Transverse colon (tissue), 4 donors: ENCODE measurements around the gene TULP4. TPM values are rescaled to one million over a fixed set of nuclear protein-coding genes. Genes with fewer than 3 reads are reported as not detected.
"Not testable (repeated sequence)": the region's sequence is repeated elsewhere in the genome, so short reads cannot be mapped to it uniquely, and the experiment has no call there.

Experiments used
- DNase-seq: peaks from one replicate; pipeline ENCODE4 v3.0.0-alpha.2; 2019
- H3K27ac ChIP-seq, 4 donors: fragments of 200-600 bp; sonication (generic); 2 replicates each; pipeline ENCODE4 v1.5.1; 2016 to 2018; ENCODE audit warnings: inconsistent platforms in 4 of 4
- H3K27me3 ChIP-seq: fragments of 200-600 bp; sonication (generic); 2 replicates; pipeline ENCODE4 v1.5.1; 2017; ENCODE audit warnings: inconsistent platforms
- H3K36me3 ChIP-seq, 4 donors: fragments of 200-600 bp; sonication (generic); 2 replicates each; pipeline ENCODE4 v1.5.1; 2017 to 2019; ENCODE audit warnings: inconsistent platforms in 4 of 4
- H3K4me1 ChIP-seq, 4 donors: fragments of 200-600 bp; sonication (generic); 2 replicates each; pipeline ENCODE4 v1.5.1; 2017 to 2020; ENCODE audit warnings: inconsistent platforms in 4 of 4
- H3K4me3 ChIP-seq, 4 donors: fragments of 200-600 bp; sonication (generic); 1 replicate in 1 of 4; 2 replicates in 3 of 4; pipeline versions ENCODE4 v1.5.1 to v1.6.1; 2017 to 2019; ENCODE audit warnings: inconsistent platforms in 4 of 4
- H3K9me3 ChIP-seq, 2 donors: fragments of 200-600 bp; sonication (generic); 2 replicates each; pipeline ENCODE4 v1.5.1; 2017 to 2019; ENCODE audit warnings: inconsistent platforms in 2 of 2
- EP300 ChIP-seq: sonication (generic); formaldehyde crosslinking; IDR thresholded peaks from one replicate; pipeline ENCODE4 v1.6.1; 2017; ENCODE audit warnings: antibody characterized with exemption, low read depth
- POLR2A ChIP-seq: fragments of 450-650 bp; IDR thresholded peaks from one replicate; pipeline ENCODE4 v1.6.1; 2016; ENCODE audit warnings: antibody characterized with exemption, mild to moderate bottlenecking, moderate library complexity
- POLR2AphosphoS5 ChIP-seq, 3 donors: sonication (generic); formaldehyde crosslinking; IDR thresholded peaks; one replicate each; pipeline ENCODE4 v1.6.1; 2016; ENCODE audit warnings: antibody characterized with exemption in 3 of 3
- WGBS, 2 donors: methylation state at CpG; one replicate each; pipeline ENCODE4 v1.1.5; 2018; ENCODE audit warnings: low coverage in 1 of 2; 5-methylcytosine and 5-hydroxymethylcytosine counted together
- in situ Hi-C, 4 donors: fragments of 200-750 bp; cut with MboI; loops; one replicate each; pipeline versions ENCODE4 v1.15.0 to v1.15.1; 2017; ENCODE audit warnings: low sequenced_read_pairs in 3 of 4, low pct_ligation_motif_present in 1 of 4, low pct_unique_long_range_greater_than_20kb in 1 of 4
- intact Hi-C: fragments of 100-400 bp; cut with DNase I; formaldehyde crosslinking; loops from one replicate; pipeline ENCODE4 v1.15.1; 2023; ENCODE audit warnings: low total_unique reads
- total RNA-seq, 4 donors: library from RNA; depleted of rRNA; stranded (reverse); fragments of >200 nt; gene quantifications; one replicate each; pipeline ENCODE4 v1.1.0, GENCODE V29; 2016
- TF ChIP-seq, protein P1 (sequence below), 5 experiments: fragments of 200-600 bp in 3 of 5; fragments of 450-650 bp in 2 of 5; sonication (generic) in 3 of 5; IDR thresholded peaks; 1 replicate in 2 of 5; 2 replicates in 3 of 5; pipeline ENCODE4 v1.5.1; 2016 to 2017; ENCODE audit warnings: antibody characterized with exemption in 5 of 5, inconsistent platforms in 3 of 5, mild to moderate bottlenecking in 2 of 5, moderate library complexity in 1 of 5

The TULP4 gene
- total RNA-seq, 4 donors from 2014 or later: 53.9 to 138 (median 95.1) TPM

DNA sequence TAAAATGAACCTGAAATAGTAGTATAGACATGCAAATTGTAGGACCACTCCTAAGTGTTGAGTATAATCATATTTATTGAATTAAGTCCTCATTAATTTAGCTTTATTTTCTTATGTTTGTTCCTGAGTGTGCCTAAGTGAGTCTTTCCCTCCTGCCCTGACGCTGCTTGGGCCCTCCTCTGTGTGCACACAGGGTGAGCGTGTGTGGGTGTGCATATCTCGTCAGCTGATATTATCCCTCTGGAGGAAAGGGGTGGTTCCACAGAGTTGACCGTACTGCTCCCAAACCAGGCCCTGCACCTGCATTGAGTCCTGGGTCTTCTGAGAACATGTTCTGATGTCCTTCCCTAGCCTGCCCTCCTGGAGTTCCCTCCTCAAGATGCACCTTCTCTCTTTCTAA lies 28.0 kb downstream of the TULP4 start:
- WGBS, 2 donors: 85% methylated on average over 4 of the region's 4 CpGs; no CpG with 5 or more reads in 1 of the 2 donors
- Histone ChIP-seq H3K27me3 (no peaks in the 10 kb centered on the region), H3K4me1 (peaks cover 0 to 14% (median 6%) of the 10 kb centered on the region in 4 donors), H3K36me3 (no peaks in the 10 kb centered on the region), H3K27ac (no peak overlapping the region), H3K9me3 (no peaks in the 10 kb centered on the region), H3K4me3 (no peak overlapping the region)
- intact Hi-C loops (no loop called here), in situ Hi-C loops (no loop called here)
- TF ChIP-seq EP300: no peak
- no peak for DNase-seq

DNA sequence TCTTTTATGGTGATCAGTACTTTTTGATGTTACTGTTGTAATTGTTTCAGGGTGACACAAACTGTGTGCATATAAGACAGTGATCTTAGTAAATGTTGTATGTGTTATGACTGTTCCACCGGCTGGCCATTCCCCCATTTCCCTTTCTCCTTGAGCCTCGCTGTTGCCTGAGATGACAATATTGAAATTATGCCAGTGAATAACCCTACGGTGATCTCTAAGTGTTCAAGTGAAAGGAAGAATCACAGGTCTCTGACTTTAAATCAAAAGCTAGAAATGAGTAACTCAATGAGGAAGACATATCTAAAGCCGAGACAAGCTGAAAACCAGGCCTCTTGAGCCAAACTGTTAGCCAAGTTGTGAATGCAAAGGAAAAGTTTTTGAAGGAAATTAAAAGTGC lies 32.3 kb downstream of the TULP4 start:
- Histone ChIP-seq H3K4me1 (peaks cover 0 to 7% (median 3%) of the 10 kb centered on the region in 4 donors), H3K27me3 (no peaks in the 10 kb centered on the region), H3K4me3 (no peak overlapping the region), H3K9me3 (peaks cover 0 to 3% of the 10 kb centered on the region in 2 donors), H3K27ac (no peak overlapping the region), H3K36me3 (no peaks in the 10 kb centered on the region)
- no peak for DNase-seq
- TF ChIP-seq, protein P1, sequence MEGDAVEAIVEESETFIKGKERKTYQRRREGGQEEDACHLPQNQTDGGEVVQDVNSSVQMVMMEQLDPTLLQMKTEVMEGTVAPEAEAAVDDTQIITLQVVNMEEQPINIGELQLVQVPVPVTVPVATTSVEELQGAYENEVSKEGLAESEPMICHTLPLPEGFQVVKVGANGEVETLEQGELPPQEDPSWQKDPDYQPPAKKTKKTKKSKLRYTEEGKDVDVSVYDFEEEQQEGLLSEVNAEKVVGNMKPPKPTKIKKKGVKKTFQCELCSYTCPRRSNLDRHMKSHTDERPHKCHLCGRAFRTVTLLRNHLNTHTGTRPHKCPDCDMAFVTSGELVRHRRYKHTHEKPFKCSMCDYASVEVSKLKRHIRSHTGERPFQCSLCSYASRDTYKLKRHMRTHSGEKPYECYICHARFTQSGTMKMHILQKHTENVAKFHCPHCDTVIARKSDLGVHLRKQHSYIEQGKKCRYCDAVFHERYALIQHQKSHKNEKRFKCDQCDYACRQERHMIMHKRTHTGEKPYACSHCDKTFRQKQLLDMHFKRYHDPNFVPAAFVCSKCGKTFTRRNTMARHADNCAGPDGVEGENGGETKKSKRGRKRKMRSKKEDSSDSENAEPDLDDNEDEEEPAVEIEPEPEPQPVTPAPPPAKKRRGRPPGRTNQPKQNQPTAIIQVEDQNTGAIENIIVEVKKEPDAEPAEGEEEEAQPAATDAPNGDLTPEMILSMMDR (IDR thresholded peaks at IDR 0.05): no peak
- intact Hi-C loops (no loop called here), in situ Hi-C loops (no loop called here)
- WGBS, 2 donors: 60 to 92% methylated on average over 3 to 4 of the region's 4 CpGs

DNA sequence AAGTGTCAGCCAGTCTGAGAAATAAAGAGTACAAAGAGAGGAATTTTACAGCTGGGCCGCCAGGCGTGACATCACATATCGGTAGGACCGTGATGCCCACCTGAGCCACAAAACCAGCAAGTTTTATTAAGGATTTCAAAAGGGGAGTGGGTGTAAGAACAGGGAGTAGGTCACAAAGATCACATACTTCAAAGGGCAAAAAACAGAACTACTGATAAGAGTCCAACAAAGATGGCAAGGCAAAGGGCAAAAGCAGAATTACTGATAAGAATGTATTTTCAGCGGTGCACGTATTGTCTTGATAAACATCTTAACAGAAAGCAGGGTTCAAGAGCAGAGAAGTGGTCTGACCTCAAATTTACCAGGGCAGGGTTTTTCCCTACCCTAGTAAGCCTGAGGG lies 33.2 kb downstream of the TULP4 start:
- H3K4me1 ChIP-seq, H3K27me3 ChIP-seq, DNase-seq, H3K4me3 ChIP-seq, H3K9me3 ChIP-seq, H3K27ac ChIP-seq, in situ Hi-C loops, H3K36me3 ChIP-seq: not testable (repeated sequence)
- WGBS, 2 donors: 95 to 99% methylated on average over 6 of the region's 6 CpGs
- intact Hi-C loops: loop anchor here (5.0 kb wide), 1 partner anchor 38 kb away; no protein-coding TSS in a partner anchor

DNA sequence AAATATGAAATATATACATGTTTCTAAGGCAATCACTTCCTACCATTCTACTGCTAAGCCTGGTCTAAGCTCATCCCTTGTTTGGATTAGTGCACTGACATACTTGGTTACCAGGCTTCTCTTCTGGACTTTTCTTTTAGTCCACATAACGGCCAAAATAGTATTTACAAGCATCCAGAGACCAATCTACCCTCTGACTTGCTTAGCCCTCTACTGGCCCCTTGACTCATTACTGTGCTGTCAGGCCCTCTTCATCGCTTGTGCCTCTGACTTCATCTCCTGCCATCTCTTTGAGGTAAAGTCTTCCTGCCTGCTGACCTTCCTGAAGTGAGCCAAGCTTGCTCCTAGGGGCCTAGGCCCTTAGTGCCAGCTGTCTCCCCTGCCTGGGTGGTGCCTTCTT lies 35.1 kb downstream of the TULP4 start:
- Histone ChIP-seq H3K27ac (no peak overlapping the region), H3K27me3 (no peaks in the 10 kb centered on the region), H3K36me3 (no peaks in the 10 kb centered on the region), H3K4me3 (no peak overlapping the region), H3K4me1 (no peaks in the 10 kb centered on the region), H3K9me3 (peaks cover 0 to 3% of the 10 kb centered on the region in 2 donors)
- intact Hi-C loops (loop anchor here (5.0 kb wide), 1 partner anchor 40 kb away; no protein-coding TSS in a partner anchor), in situ Hi-C loops (no loop called here)
- 100% methylated on average over 1 to 2 of the region's 2 CpGs for WGBS, 2 donors
- TF ChIP-seq, protein P1 (IDR thresholded peaks at IDR 0.05): no peak
- no peak for TF ChIP-seq EP300
- no peak for TF ChIP-seq POLR2AphosphoS5 (IDR thresholded peaks at IDR 0.05)
- no peak for TF ChIP-seq POLR2A
- no peak for DNase-seq

DNA sequence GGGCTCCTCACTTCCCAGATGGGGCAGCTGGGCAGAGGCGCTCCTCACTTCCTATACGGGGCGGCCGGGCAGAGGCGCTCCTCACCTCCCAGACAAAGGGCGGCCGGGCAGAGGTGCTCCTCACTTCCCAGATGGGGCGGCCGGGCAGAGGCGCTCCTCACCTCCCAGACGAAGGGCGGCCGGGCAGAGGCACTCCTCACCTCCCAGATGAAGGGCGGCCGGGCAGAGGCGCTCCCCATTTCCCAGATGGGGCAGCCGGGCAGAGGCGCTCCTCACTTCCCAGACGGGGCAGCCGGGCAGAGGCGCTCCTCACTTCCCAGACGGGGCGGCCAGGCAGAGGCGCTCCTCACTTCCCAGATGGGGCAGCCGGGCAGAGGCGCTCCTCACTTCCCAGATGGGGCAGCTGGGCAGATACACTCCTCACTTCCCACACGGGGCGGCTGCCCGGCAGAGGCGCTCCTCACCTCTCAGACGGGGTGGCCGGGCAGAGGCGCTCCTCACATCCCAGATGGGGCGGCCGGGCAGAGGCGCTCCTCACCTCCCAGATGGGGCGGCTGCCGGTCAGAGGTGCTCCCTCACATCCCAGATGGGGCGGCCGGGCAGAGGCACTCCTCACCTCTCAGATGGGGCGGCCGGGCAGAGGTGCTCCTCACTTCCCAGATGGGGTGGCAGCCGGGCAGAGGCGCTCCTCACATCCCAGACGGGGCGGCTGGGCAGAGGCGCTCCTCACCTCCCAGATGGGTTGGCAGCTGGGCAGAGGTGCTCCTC lies 36.7 kb downstream of the TULP4 start:
- in situ Hi-C loops, H3K27ac ChIP-seq, DNase-seq, H3K4me1 ChIP-seq, H3K36me3 ChIP-seq, H3K4me3 ChIP-seq, H3K9me3 ChIP-seq, H3K27me3 ChIP-seq: not testable (repeated sequence)
- intact Hi-C loops: loop anchor here (5.0 kb wide), 1 partner anchor 42 kb away; no protein-coding TSS in a partner anchor
- 90% methylated on average over 45 of the region's 47 CpGs; no CpG with 5 or more reads in 1 of the 2 donors for WGBS, 2 donors

DNA sequence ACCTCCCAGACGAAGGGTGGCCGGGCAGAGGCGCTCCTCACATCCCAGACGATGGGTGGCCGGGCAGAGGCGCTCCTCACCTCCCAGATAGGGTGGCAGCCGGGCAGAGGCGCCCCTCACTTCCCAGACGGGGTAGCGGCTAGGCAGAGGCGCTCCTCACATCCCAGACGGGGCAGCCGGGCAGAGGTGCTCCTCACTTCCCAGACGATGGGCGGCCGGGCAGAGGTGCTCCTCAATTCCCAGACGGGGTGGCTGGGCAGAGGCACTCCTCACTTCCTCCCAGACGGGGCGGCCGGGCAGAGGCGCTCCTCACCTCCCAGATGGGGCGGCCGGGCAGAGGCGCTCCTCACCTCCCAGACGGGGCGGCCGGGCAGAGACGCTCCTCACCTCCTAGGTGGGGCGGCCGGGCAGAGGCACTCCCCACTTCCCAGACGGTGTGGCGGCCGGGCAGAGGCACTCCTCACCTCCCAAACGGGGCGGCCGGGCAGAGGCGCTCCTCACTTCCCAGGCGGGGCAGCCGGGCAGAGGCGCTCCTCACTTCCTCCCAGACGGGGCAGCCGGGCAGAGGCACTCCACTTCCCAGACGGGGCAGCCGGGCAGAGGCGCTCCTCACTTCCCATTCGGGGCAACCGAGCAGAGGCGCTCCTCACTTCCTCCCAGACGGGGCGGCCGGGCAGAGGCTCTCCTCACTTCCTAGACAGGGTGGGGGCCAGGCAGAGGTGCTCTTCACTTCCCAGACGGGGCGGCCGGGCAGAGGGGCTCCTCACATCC lies 37.4 kb downstream of the TULP4 start:
- DNase-seq, H3K9me3 ChIP-seq, H3K4me3 ChIP-seq, H3K27ac ChIP-seq, in situ Hi-C loops, H3K36me3 ChIP-seq, H3K4me1 ChIP-seq, H3K27me3 ChIP-seq: not testable (repeated sequence)
- 93% methylated on average over 44 of the region's 54 CpGs; no CpG with 5 or more reads in 1 of the 2 donors for WGBS, 2 donors
- intact Hi-C loops: loop anchor here (5.0 kb wide), 1 partner anchor 42 kb away; no protein-coding TSS in a partner anchor

DNA sequence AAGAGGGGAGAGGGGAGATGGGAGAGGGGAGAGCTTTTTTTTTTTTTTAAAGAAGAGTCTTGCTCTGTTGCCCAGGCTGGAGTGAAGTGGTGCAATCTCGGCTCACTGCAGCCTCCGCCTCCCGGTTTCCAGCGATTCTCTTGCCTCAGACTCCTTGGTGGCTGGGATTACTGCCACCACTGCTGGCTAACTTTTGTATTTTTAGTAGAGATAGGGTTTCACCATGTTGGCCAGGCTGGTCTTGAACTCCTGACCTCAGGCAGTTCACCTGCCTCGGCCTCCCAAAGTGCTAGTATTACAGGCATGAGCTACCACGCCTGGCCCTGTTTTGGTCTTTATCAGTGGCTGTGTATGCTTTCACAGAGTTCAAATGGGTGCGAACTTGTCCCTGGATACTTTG lies 38.5 kb downstream of the TULP4 start:
- H3K27ac ChIP-seq, DNase-seq, H3K4me1 ChIP-seq, H3K9me3 ChIP-seq, in situ Hi-C loops, H3K36me3 ChIP-seq, intact Hi-C loops, H3K4me3 ChIP-seq, H3K27me3 ChIP-seq: not testable (repeated sequence)
- 94% methylated on average over 7 of the region's 7 CpGs; no CpG with 5 or more reads in 1 of the 2 donors for WGBS, 2 donors
